ENCODE results near the gene SKIL.
"Not testable (repeated sequence)": the region's sequence is repeated elsewhere in the genome, so short reads cannot be mapped to it uniquely, and the experiment has no call there.

Gene SKIL, protein sequence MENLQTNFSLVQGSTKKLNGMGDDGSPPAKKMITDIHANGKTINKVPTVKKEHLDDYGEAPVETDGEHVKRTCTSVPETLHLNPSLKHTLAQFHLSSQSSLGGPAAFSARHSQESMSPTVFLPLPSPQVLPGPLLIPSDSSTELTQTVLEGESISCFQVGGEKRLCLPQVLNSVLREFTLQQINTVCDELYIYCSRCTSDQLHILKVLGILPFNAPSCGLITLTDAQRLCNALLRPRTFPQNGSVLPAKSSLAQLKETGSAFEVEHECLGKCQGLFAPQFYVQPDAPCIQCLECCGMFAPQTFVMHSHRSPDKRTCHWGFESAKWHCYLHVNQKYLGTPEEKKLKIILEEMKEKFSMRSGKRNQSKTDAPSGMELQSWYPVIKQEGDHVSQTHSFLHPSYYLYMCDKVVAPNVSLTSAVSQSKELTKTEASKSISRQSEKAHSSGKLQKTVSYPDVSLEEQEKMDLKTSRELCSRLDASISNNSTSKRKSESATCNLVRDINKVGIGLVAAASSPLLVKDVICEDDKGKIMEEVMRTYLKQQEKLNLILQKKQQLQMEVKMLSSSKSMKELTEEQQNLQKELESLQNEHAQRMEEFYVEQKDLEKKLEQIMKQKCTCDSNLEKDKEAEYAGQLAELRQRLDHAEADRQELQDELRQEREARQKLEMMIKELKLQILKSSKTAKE

DNA sequence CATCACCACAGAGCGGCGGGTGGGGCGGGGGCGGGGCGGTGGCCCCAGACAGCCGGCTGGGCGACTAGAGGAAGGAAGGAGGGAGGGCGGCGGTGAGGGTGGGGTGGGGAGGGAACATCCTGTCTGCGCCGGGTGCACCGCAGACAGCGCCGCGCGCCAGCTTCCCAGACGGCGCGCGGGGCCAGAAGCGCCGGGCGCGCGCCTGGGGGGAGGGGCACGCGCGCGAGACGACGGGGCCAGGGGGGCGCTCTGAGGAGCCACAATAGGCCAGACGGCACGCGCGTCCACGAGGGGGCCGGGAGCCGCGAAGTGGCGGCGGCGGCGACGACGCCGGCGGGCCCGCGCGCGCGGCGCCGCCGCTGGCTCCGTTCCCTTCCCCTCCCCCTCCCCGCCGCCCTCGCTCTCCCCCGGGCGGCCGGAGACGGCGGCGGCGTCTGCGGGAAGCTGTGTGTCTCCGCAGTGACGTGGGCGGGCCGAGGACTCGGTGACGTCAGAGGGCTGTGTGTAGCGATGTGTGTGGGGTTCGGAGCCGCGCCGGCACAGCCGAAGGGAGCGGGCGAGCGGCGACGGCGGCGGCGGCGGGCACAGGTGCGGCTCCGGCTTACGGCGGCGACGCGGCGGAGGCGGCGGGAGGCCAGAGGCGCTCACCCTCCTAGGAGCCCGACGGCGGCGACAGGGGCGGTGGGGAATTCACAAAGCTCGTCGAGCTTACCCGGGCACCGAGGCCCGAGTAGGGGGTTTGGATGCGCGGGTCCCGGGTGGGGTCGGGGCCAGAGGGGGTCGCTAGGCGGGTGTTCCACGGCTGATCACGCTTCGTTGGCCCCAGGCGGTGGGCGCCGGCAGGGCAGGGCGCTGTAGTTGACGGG, at the start of gene SKIL:
SKIL (plus strand) TSS at position 540 of the 866 bp plus-strand sequence. CDS start 2,617 bp downstream, outside the sequence.
- peak; percentile 95 to 96 for DNase-seq (ENCODE audit: low read depth in 2 of 2)

DNA sequence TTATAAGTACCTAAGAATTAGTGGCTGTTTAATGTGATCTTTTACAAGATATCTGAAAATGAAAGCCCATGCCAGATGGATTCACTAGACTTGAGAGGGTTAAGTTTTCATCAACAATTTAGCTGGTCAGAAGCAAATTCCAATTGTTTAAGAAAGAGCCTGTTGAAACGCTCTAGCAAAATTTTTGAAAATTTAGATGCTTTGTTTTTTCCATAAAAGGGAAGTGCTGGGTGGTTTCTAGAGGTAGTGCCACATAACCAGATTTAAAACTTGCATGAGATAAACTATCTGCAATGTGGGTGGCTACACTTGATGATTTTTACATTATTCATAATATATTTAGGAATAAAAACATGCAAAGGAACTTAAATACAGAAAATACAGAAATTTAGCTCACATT, 48.5 kb upstream of the SKIL start:
- no peak for DNase-seq (ENCODE audit: low read depth in 2 of 2)

DNA sequence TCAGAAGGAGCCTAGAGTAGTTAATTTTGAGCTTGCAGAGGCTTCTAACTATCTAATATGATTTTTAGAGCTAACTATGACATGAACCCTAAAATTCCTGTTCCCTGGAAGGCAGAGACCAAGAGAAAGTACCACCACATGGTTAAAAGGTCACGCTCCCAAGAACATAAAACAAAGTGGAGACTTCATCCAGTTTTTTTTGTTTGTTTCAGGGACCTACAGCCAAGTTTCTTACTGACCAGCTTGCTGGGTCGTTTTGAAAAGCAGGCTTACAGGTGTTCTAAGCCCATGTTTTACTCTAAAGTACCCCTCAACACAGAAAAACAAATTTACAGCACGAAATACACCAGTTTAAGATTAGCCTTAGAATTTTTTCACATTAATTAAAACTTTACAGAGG, 39.6 kb upstream of the SKIL start:
- no peak for DNase-seq (ENCODE audit: low read depth in 2 of 2)

DNA sequence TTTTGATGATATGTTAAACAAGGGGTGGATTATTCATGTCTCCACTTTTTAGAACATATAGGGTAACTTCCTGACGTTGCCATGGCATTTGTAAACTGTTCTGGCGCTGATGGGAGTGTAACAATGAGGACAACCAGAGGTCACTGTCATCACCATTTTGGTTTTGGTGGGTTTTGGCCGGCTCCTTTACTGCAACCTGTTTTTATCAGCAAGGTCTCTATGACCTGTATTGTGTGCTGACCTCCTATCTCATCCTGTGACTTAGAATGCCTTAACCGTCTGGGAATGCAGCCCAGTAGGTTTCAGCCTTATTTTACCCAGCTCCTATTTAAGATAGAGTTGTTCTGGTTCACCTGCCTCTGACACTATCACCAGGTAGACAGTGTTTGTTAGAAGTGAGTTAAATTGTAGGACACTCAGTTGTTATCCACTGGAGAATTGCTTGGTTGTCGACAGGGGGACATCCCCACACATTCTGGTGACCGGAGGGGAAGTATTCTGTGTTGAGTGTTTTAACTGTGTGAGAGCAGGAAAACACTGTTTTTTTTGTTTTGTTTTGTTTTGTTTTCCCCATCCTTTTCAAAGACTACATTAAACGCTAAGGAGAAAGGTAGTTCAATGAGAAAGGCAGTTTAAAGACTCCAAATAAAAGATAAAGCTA, 36.9 kb upstream of the SKIL start:
- DNase-seq (ENCODE audit: low read depth in 2 of 2) = no peak

DNA sequence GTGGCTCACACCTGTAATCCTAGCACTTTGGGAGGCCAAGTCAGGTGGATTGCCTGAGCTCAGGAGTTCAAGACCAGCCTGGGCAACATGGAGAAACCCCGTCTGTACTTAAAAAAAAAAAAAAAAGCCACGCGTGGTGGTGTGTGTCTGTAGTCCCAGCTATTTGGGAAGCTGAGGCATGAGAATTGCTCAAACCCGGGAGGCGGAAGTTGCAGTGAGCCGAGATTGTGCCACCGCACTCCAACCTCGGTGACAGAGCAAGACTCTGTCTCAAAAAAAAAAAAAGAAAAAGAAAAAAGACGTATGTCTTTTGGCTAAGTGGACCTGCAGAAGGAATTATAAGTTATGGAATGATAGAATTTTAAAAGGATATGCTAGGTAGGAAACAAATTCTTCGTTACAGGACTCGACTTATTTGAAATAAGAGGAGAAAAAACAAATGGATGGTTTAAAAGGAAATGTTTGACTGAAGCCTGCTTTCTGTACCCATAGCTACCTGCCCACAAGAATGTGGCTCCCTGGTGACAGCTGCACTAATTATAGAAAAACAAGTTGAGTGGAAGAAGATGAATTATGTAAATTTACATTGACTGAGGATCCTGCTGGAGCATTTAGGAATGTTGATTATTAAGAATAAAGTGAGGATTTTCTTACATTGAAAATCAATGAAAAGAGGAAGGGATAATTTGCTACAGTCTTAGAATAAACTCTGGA, 36.0 kb upstream of the SKIL start:
- no peak for DNase-seq (ENCODE audit: low read depth in 2 of 2)

DNA sequence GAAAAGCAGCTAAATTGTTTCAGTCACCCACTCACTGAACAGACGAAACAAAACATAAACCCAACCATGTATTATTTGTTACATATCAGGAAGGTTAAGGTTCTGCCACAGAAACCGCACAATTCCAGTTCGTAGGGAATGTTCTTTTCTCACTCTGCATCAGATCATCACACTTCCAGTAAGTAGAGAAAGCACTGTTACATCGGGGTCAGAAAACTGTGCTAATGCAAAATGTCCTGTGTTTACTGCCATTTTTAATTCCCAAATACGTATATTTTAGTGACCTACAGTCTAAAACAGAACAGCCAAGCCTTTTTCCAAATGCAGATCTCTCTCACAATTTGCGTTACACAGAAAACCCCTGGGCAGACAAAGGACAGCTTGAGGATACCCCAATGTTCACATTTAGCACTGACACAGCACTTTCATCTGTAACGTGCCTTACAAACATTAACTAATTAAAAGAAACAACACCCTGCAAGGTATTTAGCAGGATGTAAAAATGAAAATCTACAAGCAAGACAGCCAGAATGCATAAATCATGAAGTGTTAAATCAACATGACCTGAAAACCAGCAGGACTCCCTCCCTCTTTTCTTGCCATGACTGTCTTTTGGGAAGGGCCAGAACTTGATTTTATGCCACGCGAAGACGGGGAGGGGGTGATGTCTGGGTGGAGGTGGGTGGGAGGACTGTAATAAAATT, 34.8 kb upstream of the SKIL start:
- no peak for DNase-seq (ENCODE audit: low read depth in 2 of 2)

DNA sequence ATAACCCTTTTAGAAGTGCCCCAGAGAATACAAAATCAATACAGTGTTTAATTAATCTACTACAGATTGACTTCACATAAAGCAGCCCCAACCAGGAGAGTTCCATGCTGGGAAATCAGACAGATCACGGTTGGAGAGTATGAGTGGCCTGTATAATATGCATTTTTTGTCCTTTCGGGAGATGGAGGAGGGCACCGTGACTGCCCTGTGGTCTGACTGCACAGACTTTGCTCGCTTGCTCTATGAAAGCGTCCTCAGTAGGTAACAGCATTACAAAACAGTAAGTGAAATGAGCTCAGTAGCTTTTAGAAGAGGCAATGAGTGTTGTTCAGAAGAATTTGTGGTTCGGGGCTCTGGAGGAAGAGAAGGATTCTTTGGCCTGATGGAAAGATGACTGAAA, 34.2 kb upstream of the SKIL start:
- no peak for DNase-seq (ENCODE audit: low read depth in 2 of 2)

DNA sequence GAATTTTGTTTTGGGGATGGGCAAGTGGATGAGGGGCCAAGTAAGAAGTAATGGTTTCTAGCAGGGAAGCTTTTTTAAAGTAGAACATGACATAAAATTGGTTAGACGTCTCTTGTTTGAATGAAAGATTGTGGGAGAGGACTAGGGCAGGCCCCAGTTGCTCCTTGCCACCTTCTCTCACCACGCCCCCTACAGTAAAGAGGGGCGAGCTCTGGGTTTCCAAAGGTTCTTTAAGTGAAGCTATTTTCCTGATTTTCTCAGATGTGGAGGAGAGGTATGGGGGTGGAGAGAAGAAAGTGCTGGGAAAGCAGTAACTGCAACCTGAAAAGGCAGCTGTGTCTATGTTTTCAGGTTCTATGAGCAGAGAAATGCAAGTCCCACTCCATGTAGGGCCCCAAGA, 32.6 kb upstream of the SKIL start:
- no peak for DNase-seq (ENCODE audit: low read depth in 2 of 2)

DNA sequence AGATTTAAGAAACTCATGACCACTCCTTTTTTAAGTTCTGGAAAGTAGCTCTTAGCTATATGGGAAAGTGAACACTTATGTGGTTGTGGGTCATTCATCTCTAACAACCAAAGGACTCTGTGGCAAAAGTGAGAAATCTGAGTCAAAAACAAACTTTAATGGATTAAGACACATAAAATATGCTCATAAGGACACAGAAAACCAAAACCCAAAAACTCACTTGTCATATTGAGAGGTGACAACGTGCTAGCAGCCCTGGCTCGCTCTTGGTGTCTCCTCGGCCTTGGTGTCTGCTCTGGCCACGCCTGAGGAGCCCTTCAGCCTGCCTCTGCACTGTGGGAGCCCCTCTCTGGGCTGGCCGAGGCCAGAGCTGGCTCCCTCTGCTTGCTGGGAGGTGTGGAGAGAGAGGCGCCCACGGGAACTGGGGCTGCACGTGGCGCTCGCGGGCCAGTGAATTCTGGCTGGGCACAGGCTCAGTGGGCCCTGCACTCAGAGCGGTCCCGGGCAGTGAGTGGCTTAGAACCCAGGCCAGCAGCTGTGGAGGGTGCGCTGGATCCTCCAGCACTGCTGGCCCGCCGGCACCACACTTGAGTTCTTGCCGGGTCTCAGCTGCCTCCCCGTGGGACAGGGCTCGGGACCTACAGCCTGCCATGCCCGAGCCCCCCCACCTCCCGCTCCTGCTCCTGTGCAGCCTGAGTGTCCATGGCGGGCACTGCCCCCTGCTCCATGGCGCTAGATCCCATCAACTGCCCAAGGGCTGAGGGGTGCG, 30.3 kb upstream of the SKIL start:
- DNase-seq (ENCODE audit: low read depth in 2 of 2) = no peak

DNA sequence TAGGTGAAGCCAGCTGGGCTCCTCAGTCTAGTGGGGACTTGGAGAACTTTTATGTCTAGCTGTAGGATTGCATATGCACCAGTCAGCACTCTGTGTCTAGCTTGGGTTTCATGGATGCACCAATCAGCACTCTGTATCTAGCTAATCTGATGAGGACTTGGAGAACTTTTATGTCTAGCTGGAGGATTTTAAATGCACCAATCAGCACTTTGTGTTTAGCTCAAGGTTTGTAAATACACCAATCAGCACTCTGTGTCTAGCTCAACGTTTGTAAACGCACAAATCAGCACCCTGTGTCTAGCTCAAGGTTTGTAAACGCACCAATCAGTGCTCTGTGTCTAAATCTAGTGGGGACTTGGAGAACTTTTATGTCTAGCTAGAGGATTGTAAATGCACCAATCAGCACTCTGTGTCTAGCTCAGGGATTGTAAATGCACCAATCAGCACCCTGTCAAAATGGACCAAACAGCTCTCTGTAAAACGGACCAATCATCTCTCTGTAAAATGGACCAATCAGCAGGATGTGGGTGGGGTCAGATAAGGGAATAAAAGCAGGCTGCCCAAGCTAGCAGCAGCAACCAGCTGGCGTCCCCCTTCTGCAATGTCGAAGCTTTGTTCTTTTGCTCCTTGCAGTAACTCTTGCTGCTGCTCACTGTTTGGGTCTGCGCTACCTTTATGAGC, 29.5 kb upstream of the SKIL start:
- not testable (repeated sequence) for DNase-seq (ENCODE audit: low read depth in 2 of 2)

DNA sequence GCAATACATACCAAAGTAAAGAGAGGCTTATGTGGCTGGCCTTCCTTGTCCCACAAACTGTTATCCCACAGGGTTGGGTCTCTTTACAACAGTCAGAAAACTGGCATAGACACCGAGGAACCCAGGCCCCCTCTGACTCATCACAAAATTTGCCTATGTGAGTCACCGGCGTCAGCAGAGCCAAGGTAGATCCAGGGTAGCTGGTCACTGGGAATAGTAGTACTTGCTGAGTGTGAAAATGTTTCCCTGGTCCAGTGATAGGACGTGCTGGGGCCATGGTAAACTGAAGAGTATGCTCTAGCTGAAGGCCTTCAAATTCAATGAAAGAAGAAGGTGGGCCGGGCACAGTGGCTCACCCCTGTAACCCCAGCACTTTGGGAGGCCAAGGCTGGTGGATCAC, 27.1 kb upstream of the SKIL start:
- no peak for DNase-seq (ENCODE audit: low read depth in 2 of 2)

DNA sequence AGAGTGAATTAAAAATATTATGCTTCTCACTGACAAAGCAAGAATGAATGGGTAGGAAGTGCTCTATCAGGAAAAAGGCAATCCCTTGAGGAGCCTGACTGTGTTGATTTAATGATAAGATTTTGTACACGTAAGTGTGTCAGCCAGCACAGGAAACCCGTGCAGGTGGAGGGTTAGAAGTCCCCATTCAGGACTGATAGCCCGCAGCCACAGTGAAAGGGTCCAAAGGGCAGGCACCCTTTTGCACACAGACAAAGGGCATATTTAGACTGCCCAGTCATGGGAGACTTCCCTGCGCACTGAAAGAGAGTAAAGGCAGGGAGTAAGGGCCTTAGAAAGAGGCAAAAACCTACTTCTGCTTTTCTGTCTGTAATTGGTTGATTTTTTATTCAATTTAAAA, 26.4 kb upstream of the SKIL start:
- no peak for DNase-seq (ENCODE audit: low read depth in 2 of 2)

DNA sequence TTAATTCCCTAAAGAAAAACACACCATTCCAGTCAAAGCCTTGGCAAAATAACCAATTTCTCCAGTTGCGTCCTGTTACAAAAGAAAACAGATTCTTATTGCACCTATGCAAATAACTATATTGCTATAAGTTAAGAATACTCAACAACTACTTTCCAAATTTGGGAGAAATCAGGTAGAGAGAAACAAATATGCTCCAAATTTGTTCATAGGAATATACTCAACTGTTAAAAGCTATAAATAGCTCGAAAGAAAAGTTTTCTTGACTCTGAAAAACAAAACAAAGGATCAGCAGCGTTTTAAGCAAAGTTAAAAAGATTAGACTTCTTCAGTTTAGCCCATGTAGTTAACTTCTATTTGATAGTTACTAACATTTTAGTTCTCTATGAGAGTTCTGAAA, 20.1 kb upstream of the SKIL start:
- no peak for DNase-seq (ENCODE audit: low read depth in 2 of 2)

DNA sequence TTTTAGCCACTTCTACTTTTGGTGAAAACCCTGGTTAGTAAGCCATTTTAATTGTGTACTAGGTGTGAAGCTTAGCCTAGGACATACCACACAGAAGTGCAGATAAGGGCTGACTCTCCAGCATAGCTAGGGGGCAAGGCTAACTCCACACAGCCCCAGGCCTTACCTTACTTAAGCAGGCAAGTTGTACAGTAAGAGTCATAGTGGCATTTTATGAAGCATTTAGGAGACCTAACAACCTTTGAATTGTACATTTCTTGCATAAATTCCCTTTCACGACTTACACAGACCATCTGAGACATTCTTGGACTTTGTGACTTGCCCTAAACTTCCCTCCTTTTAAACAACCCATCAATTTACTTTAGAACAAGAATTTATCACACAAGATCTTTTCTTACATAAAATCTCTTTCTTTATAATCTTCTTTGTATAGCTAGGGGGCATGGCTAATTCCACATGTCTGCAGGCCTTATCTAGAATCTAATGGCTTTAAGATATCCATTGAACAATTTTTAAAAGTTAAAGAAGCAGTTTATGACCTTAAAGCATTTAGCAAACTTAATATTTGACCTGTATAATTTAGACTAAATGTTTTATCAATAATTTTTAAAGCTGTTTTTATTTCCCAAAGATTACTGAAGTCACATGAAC, 18.7 kb upstream of the SKIL start:
- no peak for DNase-seq (ENCODE audit: low read depth in 2 of 2)

DNA sequence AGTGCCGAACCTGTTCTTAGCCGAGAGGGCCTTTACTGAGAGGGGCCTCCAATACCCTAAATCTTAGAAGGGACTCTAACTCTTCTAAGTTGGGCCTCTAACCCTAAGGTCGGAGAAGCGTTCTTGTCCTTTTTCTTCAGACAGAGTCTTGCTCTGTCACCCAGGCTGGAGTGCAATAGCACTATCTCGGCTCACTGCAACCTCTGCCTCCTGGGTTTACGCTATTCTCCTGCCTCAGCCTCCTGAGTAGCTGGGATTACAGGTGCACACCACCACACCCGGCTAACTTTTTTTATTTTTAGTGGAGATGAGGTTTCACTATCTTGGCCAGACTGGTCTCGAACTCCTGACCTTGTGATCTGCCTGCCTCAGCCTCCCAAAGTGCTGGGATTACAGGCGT, 15.2 kb upstream of the SKIL start:
- not testable (repeated sequence) for DNase-seq (ENCODE audit: low read depth in 2 of 2)

DNA sequence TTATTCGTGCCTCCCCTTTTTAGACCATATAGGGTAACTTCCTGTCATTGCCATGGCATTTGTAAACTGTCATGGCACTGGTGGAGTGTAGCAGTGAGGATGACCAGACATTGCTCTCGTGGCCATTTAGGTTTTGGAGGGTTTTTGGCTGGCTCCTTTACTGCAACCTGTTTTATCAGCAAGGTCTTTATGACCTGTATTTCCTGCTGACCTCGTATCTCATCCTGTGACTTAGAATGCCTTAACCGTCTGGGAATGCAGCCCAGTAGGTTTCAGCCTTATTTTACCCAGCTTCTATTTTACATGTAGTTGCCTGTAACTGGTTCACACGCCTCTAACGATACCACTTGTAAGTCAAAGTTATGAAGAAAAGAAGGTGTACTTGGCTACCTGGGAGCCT, 13.7 kb upstream of the SKIL start:
- DNase-seq (ENCODE audit: low read depth in 2 of 2) = not testable (repeated sequence)

DNA sequence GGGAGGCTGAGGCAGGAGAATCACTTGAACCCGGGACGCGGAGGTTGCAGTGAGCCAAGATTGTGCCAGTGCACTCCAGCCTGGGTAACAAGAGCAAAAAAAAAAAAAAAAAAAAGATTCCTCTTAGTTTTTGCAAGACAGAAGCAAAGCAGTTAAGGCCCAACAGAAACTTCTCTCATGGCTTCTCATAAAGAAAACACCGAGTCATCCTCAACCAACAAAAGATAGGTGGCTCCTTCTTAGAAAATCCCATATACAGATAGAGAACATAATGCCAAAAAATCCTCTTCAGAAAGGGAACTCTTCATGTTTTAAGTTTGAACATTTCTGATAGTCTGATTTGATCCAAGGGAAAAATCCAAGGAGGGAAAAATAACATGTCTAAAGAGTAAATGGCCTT, 12.5 kb upstream of the SKIL start:
- DNase-seq (ENCODE audit: low read depth in 2 of 2) = no peak

DNA sequence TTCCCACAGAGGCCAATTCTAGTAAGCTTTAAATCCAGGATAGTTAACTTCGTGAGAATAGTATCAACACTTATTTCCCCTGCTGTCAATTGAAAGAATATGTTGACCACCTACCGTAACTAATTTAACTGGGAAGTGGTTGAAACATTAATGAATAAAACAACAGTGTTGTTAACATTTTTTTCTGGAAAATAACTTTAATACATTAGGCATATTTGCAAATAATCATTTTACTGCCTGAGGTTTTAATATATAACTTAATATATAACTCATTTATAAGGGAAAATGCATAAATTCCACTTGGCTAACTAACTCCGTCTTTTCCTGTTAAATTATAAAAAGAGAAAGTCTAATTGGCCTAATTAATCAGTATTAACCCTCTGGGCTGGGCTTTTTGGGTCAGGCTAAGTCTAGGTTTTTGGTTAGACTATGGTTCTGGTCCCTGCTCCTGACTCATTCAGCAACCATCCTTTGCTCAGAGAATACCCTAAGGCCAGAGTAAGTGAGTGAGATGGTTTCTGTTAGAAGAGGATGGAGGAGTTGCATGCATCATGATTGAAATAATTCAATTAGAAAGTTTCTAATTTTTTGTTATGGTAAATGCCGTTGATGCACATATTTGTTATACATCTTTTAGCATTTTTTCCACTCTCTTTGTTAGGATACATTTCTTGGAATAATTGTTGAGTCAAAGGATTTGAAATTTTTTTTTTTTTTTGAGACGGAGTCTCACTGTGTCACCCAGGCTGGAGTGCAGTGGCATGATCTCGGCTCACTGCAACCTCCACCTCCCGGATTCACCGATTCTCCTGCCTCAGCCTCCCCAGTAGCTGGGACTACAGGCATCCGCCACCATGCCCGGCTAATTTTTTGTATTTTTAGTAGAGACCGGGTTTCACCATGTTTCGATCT, 10.8 kb upstream of the SKIL start:
- DNase-seq (ENCODE audit: low read depth in 2 of 2) = no peak

All from stimulated activated CD8-positive, alpha-beta memory T cell treated with anti-CD3 and anti-CD28 coated beads, Interleukin-2, amount 100 ng/mL, for 1 hour (primary cell).